ENCODE results near the gene P4HA3.
"Not testable (repeated sequence)": the region's sequence is repeated elsewhere in the genome, so short reads cannot be mapped to it uniquely, and the experiment has no call there.

P4HA3 gene

DNA sequence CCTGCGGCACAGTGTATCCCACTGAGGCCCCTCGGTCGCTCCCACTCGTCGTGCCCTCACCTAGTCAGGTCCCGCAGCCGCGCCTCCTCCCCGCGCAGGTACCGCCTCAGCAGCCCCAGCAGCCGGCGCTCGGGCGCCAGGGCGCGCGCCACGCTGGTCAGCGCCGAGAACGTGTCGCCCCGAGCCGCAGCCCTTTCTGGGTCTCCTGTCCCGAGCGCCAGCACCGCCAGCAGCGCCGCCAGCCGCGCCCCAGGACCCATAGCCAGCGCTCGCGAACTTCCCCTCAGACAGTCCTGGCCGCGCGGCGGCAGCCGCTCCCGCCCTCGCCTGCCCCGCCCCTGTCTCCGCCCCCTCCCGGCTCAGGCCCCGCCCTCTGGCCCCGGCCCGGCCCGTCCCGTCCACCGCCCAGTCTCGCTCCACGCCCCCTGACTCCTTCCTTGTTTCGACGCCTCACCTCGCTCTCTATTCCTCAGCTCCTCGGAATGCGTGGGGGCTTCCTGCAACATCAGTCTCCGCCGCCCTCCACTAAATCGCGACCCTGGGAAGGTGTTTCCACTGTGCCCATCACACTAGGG lies at the start of gene P4HA3:
TSS of gene P4HA3 (minus strand) at position 289 of the 575 bp plus-strand sequence. CDS start at position 260, 29 bp downstream.
- peak; percentile 13 to 19 for DNase-seq (ENCODE audit: low read depth in 1 of 2, low spot score in 1 of 2)

DNA sequence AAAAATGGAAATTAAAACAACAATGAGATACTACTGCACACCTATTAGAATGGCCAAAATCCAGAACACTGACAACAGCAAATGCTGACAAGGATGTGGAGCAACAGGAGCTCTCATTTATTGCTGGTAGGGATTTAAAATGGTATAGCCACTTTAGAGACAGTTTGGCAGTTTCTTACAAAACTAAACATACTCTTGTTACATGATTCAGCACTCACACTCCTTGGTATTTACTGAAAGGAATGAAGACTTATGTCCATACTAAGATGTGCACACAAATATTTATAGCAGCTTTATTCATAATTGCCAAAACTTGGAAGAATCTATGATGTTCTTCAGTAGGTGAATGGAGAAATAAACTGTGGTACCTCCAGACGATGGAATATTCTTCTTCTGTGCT lies 46.0 kb upstream of the P4HA3 start:
- no peak for DNase-seq (ENCODE audit: low read depth in 1 of 2, low spot score in 1 of 2)

DNA sequence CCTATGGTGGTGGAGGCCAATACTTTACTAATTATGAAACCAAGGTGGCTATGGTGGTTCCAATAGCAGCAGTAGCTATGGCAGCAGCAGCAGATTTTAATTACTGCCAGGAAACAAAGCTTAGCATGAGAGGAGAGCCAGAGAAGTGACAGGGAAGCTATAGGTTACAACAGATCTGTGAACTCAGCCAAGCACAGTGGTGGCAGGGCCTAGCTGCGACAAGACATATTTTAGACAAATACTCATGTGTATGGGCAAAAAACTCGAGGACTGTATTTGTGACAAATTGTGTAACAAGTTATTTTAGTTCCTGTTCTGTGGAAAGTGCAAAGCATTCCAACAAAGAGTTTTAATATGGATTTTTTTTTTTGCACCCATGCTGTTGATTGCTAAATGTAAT lies 44.2 kb upstream of the P4HA3 start:
- DNase-seq (ENCODE audit: low read depth in 1 of 2, low spot score in 1 of 2) = no peak

DNA sequence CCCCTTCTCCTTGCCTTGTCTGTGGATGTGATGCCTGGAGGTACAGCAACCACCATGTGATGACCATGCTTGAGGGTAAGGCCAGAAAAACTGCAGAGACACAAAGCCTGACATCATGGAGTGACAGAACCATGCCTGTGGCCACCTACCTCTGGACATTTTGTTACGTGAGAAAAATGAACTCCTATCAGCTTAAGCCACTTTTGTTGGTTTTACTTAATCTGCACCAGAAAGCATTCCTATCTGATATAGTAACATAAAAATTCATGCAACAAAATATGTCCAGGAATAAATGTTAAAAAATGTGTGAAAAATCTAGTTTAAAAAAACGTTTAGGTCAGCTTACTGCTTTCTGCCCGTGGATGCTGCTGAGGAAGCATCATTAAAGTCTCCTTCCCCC lies 42.6 kb upstream of the P4HA3 start:
- DNase-seq (ENCODE audit: low read depth in 1 of 2, low spot score in 1 of 2) = no peak

DNA sequence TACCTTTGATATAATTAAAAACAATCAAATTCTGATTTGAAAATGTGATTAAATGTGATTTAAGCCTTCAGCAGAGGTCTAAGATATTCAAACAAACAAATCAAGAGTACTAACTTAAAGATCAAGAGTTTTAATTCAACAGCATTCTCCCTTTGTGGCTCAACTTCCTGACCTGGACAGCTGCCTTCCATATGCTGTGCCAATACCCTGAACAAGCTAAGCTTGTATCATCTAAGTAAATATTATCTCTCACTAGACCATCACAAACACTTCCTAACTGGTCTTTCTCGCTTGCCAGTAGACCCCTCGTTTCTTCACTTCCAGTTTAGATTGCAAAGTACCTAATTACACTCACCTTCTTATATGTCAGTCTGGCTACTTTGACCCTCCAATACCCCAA lies 35.9 kb upstream of the P4HA3 start:
- DNase-seq (ENCODE audit: low read depth in 1 of 2, low spot score in 1 of 2) = no peak

DNA sequence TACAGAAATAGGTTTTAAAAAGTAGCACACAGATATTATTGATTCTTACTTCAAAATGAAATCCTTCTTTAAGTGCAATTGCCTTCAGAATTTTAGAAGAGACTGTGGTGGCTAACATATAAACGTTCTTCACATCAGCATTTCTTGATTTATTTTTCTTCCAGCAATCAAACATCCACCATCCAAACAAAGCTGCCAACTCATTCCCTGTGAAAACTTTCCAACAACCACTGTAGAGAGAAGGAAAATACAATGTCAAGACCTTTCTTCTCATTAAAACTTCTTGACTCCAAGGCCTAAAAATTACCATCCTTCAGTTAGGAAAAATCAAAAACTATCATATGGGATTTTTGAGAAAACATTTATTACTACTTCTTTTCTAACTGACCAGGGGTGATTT lies 34.0 kb upstream of the P4HA3 start:
- DNase-seq (ENCODE audit: low read depth in 1 of 2, low spot score in 1 of 2) = no peak

DNA sequence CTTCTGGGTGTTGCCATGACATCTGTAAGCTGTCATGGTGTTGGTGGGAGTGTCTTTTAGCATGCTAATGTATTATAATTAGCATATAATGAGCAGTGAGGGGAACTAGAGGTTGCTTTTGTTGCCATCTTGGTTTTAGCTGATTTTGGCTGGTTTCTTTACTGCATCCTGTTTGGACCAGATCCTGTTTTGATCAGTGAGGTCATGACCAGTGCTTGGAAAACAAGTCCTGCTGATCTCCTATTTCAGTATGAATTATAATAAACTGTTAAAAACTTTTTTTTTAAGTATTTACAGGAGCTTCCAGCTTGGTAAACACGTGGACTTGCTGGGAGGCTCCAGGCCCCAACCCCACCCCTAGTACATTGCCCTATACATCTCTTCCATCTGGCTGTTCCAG lies 30.5 kb upstream of the P4HA3 start:
- no peak for DNase-seq (ENCODE audit: low read depth in 1 of 2, low spot score in 1 of 2)

DNA sequence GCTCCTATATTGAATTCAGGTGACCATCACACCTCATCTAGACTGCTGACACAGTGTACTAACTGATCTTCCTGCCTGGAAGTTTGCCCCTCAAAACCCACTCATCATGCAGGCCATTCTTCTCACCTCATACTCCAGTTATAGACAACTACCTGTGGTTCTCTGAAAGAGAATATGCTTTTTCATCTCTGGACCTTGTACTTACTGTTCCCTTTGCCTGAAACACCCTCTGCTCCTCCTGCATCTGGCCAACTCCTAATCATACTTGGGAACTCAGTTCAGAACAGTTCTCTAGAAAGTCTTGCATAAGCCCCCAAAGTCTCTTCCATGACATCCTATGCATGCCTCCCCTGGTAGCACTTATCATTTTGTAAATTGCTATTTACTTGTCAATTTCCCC lies 28.2 kb upstream of the P4HA3 start:
- DNase-seq (ENCODE audit: low read depth in 1 of 2, low spot score in 1 of 2) = no peak

DNA sequence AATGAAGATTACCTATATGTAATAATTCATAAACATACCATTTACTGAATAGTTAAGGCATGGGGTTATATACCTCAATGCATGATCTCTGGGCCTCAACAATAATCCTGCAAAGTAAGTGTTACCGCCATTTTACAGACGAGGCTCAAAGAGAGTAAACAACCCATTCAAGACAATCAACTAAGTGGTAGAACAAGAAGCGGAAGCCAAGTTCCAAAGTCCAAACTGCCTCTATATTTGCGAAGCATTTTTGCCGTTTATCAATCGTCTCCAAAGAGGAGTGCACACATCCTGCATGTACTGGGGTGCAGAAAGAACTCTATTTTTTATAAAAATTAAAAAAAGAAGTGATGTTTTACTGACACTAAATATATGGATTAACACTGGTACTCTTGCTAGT lies 27.5 kb upstream of the P4HA3 start:
- no peak for DNase-seq (ENCODE audit: low read depth in 1 of 2, low spot score in 1 of 2)

DNA sequence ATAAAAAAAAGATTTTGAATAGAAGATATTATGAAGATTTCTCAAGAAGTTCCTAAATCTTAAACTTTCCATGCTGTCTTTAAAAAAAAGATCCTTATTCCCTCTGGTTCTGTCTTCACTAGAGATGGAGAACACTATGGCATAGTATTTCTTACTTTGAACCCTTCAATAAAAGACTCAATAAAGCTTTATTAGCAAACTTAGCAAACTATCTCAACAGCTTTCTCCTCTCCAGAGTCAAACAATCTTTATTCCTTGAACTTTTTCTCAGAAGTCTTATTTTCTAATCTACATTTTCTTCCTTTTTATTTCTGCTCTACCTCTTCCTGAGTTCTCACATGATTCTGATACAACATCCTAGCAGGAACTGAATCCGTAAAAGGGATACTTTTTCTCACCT lies 21.8 kb upstream of the P4HA3 start:
- no peak for DNase-seq (ENCODE audit: low read depth in 1 of 2, low spot score in 1 of 2)

DNA sequence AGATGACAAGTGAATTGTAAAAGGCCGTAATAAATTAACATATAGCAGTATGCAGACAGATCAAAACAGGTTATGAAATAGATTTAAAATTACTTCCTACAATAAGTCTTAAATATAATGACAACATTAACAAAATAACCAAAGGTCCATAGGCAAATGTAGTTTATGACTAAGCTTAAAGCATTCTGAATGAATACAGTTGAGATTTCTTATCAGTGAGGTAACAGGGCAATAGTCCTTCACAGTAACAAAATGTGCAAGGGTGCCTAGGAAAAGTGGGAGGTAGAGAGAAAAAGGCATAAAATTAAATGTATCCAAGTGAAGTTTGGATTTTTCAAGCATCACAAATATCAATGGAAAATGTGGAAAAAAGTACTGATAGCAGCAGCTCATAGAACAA lies 20.9 kb upstream of the P4HA3 start:
- DNase-seq (ENCODE audit: low read depth in 1 of 2, low spot score in 1 of 2) = no peak

DNA sequence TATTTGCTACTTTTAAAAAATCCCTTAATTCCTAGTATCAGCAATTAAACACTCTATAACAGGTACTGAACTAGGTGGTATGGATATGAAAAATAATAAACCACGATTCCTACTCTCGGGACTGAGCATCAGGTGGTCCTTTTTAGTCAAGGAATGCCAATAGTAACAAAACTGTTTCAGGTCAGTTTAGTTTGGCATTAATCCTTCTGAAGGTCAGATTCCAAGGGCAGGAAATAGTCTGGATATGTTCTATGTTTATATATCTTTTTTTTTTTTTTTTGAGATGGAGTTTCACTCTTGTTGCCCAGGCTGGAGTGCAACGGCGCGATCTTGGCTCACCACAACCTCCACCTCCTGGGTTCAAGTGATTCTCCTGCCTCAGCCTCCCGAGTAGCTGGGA lies 19.6 kb upstream of the P4HA3 start:
- not testable (repeated sequence) for DNase-seq (ENCODE audit: low read depth in 1 of 2, low spot score in 1 of 2)

DNA sequence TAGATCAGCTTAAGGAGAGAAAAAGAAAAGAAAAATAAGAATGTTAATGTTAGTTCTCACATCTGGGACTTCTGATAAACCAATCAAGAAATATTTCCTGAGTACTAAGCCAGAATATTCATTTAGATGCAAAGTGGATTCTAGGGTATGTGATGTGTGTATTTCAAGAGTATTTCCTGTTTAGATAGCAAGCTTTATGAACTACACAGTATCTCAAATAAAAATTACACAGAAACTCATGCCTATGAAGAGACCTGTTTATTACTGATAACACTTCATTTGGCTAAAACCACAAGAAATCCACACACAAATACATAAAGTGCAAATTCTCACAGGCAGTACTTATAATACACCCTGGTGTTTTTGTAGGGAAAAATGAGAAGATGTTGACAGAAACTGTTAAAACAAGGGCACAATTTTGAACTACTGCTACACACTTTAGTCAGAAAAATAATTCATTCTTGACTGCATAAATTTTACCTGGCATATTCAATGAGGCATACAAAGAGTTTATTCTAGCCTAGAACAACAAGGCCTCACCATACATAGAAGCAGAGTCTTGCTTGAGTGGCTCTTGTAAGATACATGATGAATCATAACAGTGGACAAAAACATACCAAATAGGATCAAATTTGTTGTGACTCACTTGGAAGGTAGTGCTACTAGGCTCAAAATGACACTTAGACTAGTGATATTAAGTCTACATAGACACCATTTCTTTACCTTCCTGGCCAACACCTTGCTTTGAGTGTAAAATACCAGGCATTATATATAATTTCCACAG lies 18.8 kb upstream of the P4HA3 start:
- DNase-seq (ENCODE audit: low read depth in 1 of 2, low spot score in 1 of 2) = no peak

DNA sequence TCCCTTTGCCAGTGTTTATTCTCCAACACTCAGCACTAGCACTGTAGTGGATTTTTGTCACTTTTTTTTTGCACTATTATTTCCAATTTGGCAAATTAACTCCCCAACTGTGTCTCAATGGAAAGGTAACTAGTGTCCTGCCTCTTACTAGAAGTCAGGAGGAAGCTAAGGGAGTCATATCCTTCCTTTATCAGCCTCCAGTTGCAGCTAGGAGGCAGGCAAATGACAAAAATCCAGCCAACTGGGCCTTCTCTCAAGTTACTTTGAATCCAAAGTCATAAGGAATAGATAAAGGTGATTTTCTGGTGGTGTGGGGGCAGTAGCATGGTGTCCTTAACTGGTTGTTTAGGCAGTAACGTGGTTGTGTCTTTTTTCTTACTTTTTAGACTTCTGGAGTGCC lies 15.6 kb upstream of the P4HA3 start:
- DNase-seq (ENCODE audit: low read depth in 1 of 2, low spot score in 1 of 2) = no peak

DNA sequence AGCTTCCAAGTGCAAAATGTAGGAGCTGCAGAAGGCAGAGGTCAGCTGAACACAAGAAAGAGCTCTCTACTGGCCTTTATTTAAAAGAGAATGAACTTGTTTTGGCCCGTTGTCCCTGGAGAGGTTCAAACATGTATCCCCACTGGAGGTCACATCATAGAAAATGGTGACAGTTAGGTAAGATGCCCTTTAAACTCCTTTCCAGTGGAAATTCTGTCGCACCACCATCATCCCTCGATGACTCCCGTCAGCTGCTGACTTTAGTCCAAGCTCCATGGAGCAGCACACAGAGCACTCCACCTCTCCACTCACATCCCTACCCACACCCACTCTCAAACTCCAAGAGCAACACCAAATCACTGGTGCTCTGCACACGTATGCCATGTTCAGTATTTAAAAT lies 15.2 kb upstream of the P4HA3 start:
- no peak for DNase-seq (ENCODE audit: low read depth in 1 of 2, low spot score in 1 of 2)

DNA sequence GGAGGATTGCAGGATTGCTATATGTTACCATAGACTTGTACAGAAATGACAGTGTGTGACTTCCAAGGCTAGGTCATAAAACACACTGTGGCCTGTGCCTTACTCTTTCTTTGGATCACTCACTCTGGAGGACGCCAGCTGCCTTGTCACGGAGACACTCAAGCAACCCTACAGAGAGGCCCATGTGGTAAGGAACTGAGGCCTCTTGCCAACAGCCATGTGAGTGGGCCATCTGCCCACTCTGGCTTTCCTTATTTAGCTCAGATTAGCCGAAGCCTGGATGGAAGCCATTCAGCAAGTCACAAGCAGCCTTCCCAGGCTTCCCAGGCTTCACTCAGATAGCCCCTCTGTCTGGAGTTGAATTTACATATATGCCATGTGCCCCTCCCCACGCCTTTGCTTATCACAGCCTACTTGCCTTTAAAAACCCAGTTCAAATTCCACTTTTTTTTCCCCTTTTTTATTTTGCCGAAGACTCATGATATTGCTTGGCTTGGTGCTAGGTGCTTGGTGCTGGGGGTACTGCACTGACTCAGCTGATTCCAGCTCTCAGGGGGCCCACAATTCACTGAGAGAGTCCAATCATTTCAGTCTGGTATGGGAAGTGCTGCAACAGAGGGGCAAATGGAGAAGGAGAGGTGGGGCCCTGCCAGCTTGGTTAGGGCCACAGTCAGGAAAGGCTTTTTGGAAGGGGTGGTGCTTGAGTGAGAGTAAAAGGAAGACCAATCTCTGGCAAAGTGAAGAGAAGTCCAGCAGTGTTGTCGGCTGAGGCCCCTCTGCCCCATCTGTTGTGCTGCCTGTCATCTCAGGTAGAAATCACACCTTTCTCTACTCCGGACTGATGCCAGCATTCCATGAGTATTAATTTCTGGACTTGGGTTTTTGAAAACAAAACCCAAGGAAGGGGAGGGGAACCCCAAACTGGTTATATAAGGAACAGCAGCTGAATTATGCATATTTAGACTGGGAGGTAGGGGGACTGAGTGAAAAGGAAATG lies 14.5 kb upstream of the P4HA3 start:
- no peak for DNase-seq (ENCODE audit: low read depth in 1 of 2, low spot score in 1 of 2)

DNA sequence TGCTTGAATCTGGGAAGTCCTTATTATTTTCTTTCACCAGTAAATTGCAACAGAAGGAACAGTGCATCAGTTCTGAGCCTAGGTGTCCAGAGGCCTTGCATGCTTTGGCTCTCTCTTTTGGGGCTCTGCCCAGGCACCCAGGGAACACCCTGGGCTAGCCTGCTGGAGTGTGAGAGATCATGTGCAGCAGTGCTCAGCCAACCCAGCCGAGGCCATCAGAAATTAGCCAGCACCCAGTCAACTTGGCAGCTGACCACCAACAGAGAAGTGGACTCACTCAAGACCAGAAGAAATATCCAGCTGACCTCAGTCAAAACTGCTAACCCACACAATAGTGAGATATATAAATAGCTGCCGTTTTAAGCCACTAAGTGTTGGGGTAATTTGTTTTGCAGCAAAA lies 11.2 kb upstream of the P4HA3 start:
- no peak for DNase-seq (ENCODE audit: low read depth in 1 of 2, low spot score in 1 of 2)

DNA sequence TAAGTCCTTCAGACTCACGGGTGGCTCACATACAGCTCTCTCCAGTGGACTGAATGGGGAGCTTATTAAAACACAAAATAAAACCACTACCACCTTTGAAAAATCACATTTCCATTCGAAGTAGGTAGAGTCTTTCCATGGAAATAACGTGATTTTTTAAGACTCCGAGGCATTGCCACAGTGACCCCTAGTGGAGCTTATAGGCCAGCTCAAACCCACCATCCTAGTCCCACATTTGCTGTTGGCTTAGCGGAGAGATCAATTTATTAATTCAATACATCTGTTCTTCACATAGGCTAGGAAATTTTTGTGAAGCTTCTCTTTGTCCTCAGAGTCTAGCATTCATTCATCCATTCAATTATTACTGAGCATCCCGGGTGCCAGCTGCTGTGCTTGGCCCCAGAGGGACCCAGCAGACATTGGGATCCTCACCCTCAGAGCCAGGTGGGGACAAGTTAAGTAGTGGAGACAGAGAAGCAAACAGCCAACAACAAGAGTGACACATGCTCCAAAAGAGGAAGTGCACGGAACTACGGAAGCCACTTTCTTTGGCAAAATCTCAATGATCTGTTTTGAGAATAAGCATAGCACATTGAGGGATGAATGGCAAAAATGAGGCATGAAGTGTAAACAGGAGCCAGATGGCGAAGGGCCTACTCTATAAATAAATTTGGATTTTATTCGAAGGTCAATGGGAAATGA lies 10.2 kb upstream of the P4HA3 start:
- no peak for DNase-seq (ENCODE audit: low read depth in 1 of 2, low spot score in 1 of 2)

DNA sequence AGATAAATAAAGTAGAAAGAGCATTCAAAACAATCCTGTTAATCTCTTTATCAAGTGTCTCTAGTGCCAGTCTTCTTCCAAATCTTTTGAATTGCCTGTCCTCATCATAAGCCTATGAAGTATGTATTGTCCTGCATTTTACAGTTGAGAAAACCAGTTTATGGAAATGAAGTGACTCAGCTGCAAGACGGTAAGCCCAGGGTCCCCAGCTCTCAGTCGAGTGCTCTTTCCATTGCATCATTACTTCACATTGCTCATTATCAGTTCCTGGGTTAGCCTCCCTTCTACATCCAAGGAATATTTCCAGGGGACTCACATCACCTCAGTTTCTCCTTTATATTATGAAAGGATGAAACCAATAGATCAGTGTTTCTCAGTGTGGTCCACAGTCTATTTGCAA lies 9.1 kb upstream of the P4HA3 start:
- DNase-seq (ENCODE audit: low read depth in 1 of 2, low spot score in 1 of 2) = no peak

DNA sequence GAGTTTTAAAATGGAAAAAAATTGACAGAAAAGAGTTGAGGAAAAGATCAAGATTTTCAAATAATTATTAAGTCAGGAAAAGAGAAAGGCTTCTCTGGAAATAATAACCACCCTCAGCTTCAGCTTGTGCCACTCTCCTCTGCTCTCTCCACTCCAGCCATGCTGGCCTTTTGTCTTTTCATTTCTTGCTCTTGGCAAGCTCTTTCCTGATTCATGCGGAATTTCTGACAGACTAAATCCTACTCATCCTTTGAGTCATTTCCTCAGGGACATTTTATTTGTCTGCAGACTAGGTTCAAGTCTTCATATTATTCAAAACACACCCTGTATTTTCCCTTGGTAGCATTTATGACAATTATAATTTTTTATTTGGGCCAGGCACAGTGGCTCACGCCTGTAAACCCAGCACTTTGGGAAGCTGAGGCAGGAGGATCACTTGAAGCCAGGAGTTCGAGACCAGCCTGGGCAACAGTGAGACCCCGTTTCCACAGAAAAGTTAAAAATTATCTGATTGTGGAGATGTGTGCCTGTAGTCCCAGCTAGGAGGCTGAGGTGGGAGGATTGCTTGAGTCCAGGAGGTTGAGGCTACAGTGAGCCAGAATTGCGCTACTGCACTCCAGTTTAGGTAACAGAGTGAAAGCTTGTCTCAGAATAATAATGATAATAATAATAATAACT lies 7.8 kb upstream of the P4HA3 start:
- no peak for DNase-seq (ENCODE audit: low read depth in 1 of 2, low spot score in 1 of 2)

Data from activated CD4-positive, alpha-beta T cell treated with anti-CD3 and anti-CD28 coated beads, Interleukin-2, amount 50 U/mL, for 24 hours (primary cell).